Caco-2 (cell line): Measurements from ENCODE around the gene NYNRIN. TPM values are rescaled to one million over a fixed set of nuclear protein-coding genes. Genes with fewer than 3 reads are reported as not detected.

Source experiments
- BruUV-seq: library from RNA; stranded (reverse); fragments of 400-500 nt; replicated peaks from 2 replicates; lab custom pipeline; 2021; lab: Mats Ljungman, UMichigan
- CTCF ChIA-PET: fragments of 300-600 bp; sonication (Branson Sonifier 250); formaldehyde crosslinking; loops from one replicate; lab custom pipeline; 2022; ENCODE audit warnings: antibody characterized with exemption; lab: Charles Lee
- POLR2A ChIA-PET: fragments of 300-600 bp; sonication (Branson Sonifier 250); formaldehyde crosslinking; loops from one replicate; lab custom pipeline; 2022; ENCODE audit warnings: antibody characterized with exemption; lab: Charles Lee
- DNase-seq, 2 experiments: peaks; one replicate each; pipeline versions ENCODE4 v3.0.0 to v3.0.0-alpha.2; 2020 to 2022
- H3K27me3 ChIP-seq: replicated peaks from 2 replicates; pipeline ENCODE4 v1.6.0; 2011; ENCODE audit warnings: low read length; ENCODE audit not compliant: control insufficient read depth, insufficient read depth
- H3K36me3 ChIP-seq: 2 replicates; pipeline ENCODE4 v1.5.1; 2011; ENCODE audit warnings: low read length; ENCODE audit not compliant: control insufficient read depth, insufficient read depth
- H3K4me1 ChIP-seq: fragments of 250-450 bp; sonication (Bioruptor Pico); 2 replicates; pipeline ENCODE4 v1.5.1; 2020; ENCODE audit warnings: mild to moderate bottlenecking
- H3K4me3 ChIP-seq: 2 replicates; pipeline ENCODE4 v1.5.1; 2011; ENCODE audit warnings: low read depth, mild to moderate bottlenecking, control low read depth, low read length
- H3K9me3 ChIP-seq: fragments of 250-450 bp; sonication (Bioruptor Pico); 2 replicates; pipeline ENCODE4 v1.5.1; 2020; ENCODE audit warnings: mild to moderate bottlenecking, moderate library complexity
- H3K27ac Mint-ChIP-seq: one replicate; pipeline ENCODE4 v1.8.0; 2022; ENCODE audit warnings: mixed read lengths; ENCODE audit not compliant: unreplicated experiment
- H3K27me3 Mint-ChIP-seq: one replicate; pipeline ENCODE4 v1.8.0; 2022; ENCODE audit warnings: mixed read lengths; ENCODE audit not compliant: insufficient read depth, unreplicated experiment
- H3K36me3 Mint-ChIP-seq: one replicate; pipeline ENCODE4 v1.8.0; 2022; ENCODE audit warnings: mild to moderate bottlenecking, mixed read lengths; ENCODE audit not compliant: insufficient read depth, unreplicated experiment
- H3K4me1 Mint-ChIP-seq: one replicate; pipeline ENCODE4 v1.8.0; 2022; ENCODE audit warnings: low read depth, mixed read lengths; ENCODE audit not compliant: unreplicated experiment
- H3K4me3 Mint-ChIP-seq: one replicate; pipeline ENCODE4 v1.8.0; 2022; ENCODE audit warnings: mild to moderate bottlenecking, moderate library complexity, mixed read lengths; ENCODE audit not compliant: unreplicated experiment
- H3K9me3 Mint-ChIP-seq: one replicate; pipeline ENCODE4 v1.8.0; 2022; ENCODE audit warnings: mixed read lengths; ENCODE audit not compliant: unreplicated experiment
- intact Hi-C: fragments of 100-400 bp; cut with micrococcal nuclease; formaldehyde crosslinking; loops from one replicate; pipeline ENCODE4 v1.10.0; 2022; ENCODE audit not compliant: unreplicated experiment
- total RNA-seq: library from RNA; stranded (reverse); gene quantifications from 2 replicates; pipeline ENCODE4 v1.2.3, GENCODE V29; 2022
- TF ChIP-seq, protein P1 (sequence below), 2 experiments: fragments of 200-600 bp in 1 of 2; IDR thresholded peaks; 1 replicate in 1 of 2; 2 replicates in 1 of 2; pipeline versions ENCODE4 v1.5.1 to v1.8.0; 2011 to 2022; ENCODE audit warnings: antibody characterized with exemption in 1 of 2, control low read depth in 1 of 2, inconsistent platforms in 1 of 2, low read depth in 1 of 2, low read length in 1 of 2, mild to moderate bottlenecking in 1 of 2, moderate library complexity in 1 of 2; ENCODE audit not compliant: insufficient read depth in 1 of 2, severe bottlenecking in 1 of 2, unreplicated experiment in 1 of 2

NYNRIN gene
- total RNA-seq, 1 experiment from 2014 or later = 5.9 TPM

DNA sequence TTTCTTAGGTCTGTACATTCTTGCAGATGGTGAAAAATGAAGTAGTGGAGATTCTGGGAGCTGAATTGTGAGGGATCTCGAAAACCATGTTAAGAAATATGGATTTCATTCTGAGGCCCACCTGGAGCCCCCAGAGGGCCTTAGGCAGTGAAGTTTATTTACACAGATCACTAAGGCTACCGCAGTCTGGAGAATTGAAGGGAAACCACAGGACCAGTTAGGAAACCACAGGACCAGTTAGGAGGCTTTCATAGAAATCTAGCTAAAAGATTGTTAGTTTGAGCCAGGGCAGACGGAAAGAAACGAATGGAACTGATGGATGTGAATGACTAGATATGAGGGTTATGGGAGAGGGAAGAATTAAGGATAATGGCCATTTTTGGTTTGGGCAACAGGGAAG, 23.5 kb downstream of the NYNRIN start:
- Mint-ChIP-seq H3K27me3 (no peaks in the 10 kb centered on the region), H3K4me1 (peaks cover 15% of the 10 kb centered on the region), H3K36me3 (no peaks in the 10 kb centered on the region), H3K4me3 (no peak overlapping the region), H3K9me3 (no peaks in the 10 kb centered on the region), H3K27ac (no peak overlapping the region)
- POLR2A ChIA-PET = no interaction called here
- no TSS peak for BruUV-seq
- no peak overlapping the region for H3K4me3 ChIP-seq
- no peaks in the 10 kb centered on the region for H3K36me3 ChIP-seq
- CTCF ChIA-PET = interaction anchor here (1.8 kb wide), 1 partner anchor 10 kb away, joined by 7 read pairs; no protein-coding TSS in a partner anchor
- intact Hi-C loops = loop anchor here (5.0 kb wide), 1 partner anchor 75 kb away; no protein-coding TSS in a partner anchor
- no peaks in the 10 kb centered on the region for H3K27me3 ChIP-seq
- H3K9me3 ChIP-seq = no peaks in the 10 kb centered on the region
- no peak for DNase-seq
- H3K4me1 ChIP-seq = peaks cover 41% of the 10 kb centered on the region
- TF ChIP-seq, protein P1, sequence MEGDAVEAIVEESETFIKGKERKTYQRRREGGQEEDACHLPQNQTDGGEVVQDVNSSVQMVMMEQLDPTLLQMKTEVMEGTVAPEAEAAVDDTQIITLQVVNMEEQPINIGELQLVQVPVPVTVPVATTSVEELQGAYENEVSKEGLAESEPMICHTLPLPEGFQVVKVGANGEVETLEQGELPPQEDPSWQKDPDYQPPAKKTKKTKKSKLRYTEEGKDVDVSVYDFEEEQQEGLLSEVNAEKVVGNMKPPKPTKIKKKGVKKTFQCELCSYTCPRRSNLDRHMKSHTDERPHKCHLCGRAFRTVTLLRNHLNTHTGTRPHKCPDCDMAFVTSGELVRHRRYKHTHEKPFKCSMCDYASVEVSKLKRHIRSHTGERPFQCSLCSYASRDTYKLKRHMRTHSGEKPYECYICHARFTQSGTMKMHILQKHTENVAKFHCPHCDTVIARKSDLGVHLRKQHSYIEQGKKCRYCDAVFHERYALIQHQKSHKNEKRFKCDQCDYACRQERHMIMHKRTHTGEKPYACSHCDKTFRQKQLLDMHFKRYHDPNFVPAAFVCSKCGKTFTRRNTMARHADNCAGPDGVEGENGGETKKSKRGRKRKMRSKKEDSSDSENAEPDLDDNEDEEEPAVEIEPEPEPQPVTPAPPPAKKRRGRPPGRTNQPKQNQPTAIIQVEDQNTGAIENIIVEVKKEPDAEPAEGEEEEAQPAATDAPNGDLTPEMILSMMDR (IDR thresholded peaks at IDR 0.05; ENCODE audit: insufficient read depth in 1 of 2, low read depth in 1 of 2, low read length in 1 of 2, severe bottlenecking in 1 of 2, unreplicated experiment in 1 of 2) = no peak

DNA sequence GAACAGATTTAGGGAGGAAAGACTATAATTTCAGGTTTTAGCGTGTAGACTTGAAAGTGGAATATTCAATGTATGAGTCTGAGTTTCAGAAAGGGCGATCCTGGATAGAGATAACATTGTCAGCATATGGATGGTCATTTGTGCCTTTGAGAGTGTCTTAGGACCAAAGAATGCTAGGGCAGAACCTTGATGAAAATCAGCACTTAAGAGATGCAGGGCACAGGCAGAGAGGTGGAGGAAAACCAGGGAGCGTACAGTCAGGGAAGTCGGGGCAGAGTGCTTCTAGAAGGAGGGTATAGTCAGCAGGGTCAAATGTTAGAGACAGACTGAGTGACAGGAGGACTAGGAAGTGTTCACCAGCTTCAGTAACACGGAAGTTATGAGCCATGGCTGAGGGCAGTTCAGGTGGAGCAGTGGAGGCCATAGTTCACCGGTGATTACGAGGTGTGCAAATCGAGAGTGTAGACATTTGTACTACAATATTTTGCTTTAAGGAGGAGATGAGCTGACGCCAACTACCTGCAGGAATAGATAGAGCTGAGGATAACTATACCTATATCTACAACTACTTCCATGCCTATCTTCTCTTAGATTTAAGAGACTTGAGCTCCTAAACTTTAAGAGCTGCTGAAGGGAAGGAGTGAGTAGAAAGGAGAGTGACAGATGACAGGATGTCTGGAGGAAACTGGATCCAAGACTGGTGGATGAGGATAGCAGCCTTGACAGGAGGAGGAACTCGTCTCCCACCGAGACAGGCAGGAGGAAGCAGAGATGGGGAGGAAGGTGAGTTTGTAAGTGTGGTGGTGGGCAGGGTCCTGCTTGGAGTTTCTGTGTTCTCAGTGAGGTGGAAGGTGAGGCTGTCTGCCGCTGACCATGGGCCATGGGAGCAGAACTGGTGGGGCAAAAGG, 24.1 kb downstream of the NYNRIN start:
- Histone ChIP-seq H3K9me3 (no peaks in the 10 kb centered on the region), H3K27me3 (no peaks in the 10 kb centered on the region), H3K36me3 (no peaks in the 10 kb centered on the region), H3K4me1 (peaks cover 46% of the 10 kb centered on the region), H3K4me3 (no peak overlapping the region)
- BruUV-seq = no TSS peak
- intact Hi-C loops = loop anchor here (5.0 kb wide), 1 partner anchor 76 kb away; no protein-coding TSS in a partner anchor
- Mint-ChIP-seq H3K36me3 (no peaks in the 10 kb centered on the region), H3K4me1 (peaks cover 15% of the 10 kb centered on the region), H3K27me3 (no peaks in the 10 kb centered on the region), H3K9me3 (no peaks in the 10 kb centered on the region), H3K27ac (no peak overlapping the region), H3K4me3 (no peak overlapping the region)
- ChIA-PET POLR2A (no interaction called here), CTCF (interaction anchor here (1.8 kb wide), 1 partner anchor 9 kb away, joined by 7 read pairs; no protein-coding TSS in a partner anchor)
- DNase-seq = no peak
- TF ChIP-seq, protein P1 (IDR thresholded peaks at IDR 0.05; ENCODE audit: insufficient read depth in 1 of 2, low read depth in 1 of 2, low read length in 1 of 2, severe bottlenecking in 1 of 2, unreplicated experiment in 1 of 2) = no peak

DNA sequence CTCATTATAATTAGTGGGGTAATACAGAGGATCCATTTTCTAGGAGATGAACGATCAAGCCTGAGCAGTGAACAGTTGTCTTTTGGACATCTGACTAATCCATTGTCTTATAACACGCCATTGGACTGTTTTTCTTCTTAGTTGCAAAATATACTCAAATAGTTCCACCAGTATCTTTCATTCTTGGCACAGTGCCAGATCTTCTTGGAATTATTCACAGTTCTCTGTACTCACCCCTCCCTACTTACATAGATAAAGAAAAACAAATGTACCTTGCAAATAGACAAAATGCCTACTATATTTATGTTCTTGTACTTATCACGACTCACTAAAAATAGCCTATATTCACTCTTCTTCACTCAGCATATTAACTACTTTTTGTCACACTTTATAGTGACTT, 26.9 kb downstream of the NYNRIN start:
- DNase-seq = no peak
- no peaks in the 10 kb centered on the region for H3K27me3 Mint-ChIP-seq
- intact Hi-C loops = no loop called here
- CTCF ChIA-PET = no interaction called here
- no peaks in the 10 kb centered on the region for H3K27me3 ChIP-seq
- H3K27ac Mint-ChIP-seq = no peak overlapping the region
- TF ChIP-seq, protein P1 (IDR thresholded peaks at IDR 0.05; ENCODE audit: insufficient read depth in 1 of 2, low read depth in 1 of 2, low read length in 1 of 2, severe bottlenecking in 1 of 2, unreplicated experiment in 1 of 2) = no peak
- no peaks in the 10 kb centered on the region for H3K36me3 Mint-ChIP-seq
- no peaks in the 10 kb centered on the region for H3K9me3 Mint-ChIP-seq
- no TSS peak for BruUV-seq
- H3K4me1 ChIP-seq = peaks cover 67% of the 10 kb centered on the region
- H3K9me3 ChIP-seq = no peaks in the 10 kb centered on the region
- no peak overlapping the region for H3K4me3 Mint-ChIP-seq
- peaks cover 25% of the 10 kb centered on the region for H3K4me1 Mint-ChIP-seq
- H3K36me3 ChIP-seq = no peaks in the 10 kb centered on the region
- no peak overlapping the region for H3K4me3 ChIP-seq
- POLR2A ChIA-PET = no interaction called here
